UCSD-AML1 (cell line): Measurements from ENCODE around the gene GNG7.
"Not testable (repeated sequence)": the region's sequence is repeated elsewhere in the genome, so short reads cannot be mapped to it uniquely, and the experiment has no call there.

Source experiments
- DNase-seq: peaks from one replicate; lab custom pipeline; 2025; ENCODE audit not compliant: unreplicated experiment; lab: John Stamatoyannopoulos, UW

Gene GNG7

GRCh38 chr19:2606774-2607173 lies 95.7 kb downstream of the GNG7 start:
- DNase-seq = not testable (repeated sequence)

GRCh38 chr19:2605889-2606288 lies 96.6 kb downstream of the GNG7 start:
- DNase-seq = not testable (repeated sequence)

GRCh38 chr19:2604747-2605329 lies 97.7 kb downstream of the GNG7 start:
- DNase-seq = no peak

GRCh38 chr19:2603334-2603733 lies 99.2 kb downstream of the GNG7 start:
- DNase-seq = no peak

GRCh38 chr19:2602391-2603181 lies 99.9 kb downstream of the GNG7 start:
- no peak for DNase-seq

DNA sequence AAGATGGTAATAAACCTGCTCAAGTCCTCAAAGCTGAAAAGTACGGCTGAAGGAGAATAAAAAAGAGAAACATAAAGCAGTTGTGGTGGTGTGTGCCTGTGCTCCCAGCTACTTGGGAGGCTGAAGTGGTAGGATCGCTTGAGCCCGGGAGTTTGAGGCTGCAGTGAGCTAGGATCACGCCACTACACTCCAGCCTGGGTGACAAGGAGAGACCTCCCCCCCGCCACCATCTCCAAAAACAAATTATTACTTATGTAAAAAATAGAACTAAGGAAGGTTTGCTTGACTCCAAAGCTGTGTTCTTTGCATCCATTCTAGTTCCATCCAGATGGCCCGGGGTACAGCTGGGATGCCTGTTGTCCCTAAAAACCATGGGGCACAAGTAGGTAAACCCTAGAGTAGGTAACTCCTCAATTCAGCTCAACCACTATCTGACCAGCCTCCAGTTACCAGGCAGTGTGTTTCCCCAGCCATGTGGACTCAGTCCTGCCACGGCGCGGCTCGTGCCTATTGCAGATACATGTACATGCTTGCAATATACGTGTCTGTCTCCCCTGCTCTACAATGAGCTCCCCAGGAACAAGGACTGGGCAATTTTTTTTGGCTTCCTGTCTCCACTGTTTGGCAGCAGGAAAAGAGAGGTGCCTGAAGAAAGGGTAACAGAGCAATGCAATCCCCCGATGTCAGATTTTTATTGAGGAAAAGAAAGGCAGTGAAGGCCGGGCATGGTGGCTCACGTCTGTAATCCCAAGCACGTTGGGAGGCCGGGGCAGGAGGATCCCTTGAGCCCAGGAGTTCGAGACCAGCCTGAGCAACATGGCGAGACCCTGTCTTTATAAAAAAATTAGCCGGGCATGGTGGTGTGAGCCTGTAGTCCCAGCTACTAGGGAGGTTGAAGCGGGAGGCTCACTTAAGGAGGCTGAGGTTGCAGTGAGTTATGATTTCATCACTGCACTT lies 101.3 kb downstream of the GNG7 start:
- no peak for DNase-seq

GRCh38 chr19:2594319-2594718 lies 108.2 kb downstream of the GNG7 start:
- no peak for DNase-seq

GRCh38 chr19:2592824-2593223 lies 109.7 kb downstream of the GNG7 start:
- DNase-seq = no peak

DNA sequence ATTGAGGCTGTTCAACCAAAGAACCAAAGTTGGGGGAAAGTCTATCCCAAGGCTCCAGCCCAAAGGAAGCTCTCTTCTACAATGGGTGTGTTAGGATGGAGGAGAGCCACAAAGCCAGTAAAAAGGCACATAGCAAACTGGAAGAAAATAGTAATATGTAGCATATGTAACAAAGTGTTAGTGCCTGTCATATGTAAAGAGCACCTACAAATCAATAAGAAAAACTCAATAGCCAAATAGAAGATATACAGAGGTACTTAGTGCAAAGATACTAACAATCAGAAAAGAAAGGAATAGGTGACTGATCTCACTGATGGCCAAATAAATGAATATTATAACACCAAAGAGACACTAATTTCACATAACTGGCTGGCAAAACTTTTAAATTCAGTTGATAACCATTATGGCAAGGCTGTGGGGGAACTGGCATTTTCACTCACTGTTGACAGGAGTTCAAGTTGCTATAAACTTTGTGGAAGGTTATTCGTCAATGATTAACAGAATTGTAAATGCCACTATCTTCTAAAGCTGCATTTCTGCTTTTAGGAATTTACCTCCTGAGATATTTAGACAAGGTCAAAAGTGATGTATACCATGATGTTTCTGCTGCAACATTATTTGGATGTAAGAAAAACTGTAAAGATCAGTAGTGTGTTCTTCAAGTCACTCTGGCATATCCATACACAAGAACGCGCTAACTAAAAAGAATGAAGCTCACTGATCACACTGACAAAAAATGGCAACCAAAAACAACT lies 110.8 kb downstream of the GNG7 start:
- DNase-seq = no peak

DNA sequence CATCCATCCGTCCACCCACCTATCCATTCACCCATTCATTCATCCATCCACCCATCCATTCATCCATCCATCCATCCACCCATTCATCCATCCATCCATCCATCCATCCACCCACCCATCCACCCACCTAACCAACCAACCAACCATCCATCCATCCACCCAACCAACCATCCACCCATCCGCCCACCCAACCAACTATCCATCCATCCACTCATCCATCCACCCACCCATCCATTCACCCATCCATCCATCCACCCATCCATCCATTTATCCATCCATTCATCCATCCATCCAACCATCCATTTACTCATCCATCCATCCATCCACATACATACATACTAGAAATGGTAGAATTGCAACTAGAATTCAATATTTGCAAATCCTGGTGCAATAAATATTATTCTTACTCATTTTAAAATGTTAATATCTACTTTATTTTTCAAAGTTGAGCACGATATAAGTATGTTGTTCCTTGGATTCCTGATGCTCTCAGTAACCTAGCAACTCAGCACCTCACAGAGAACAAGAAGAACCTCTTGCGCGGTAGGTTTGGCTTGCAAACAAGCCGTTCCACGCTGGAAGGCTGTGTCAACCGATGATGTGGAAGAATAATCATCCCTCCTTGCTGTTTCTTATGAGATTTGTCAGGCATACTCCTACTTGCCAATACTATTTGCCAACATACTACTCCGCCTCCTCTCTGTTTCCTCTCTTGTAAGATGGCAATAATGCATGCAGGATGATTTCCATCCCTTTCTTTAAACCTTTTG lies 111.7 kb downstream of the GNG7 start:
- DNase-seq = no peak

DNA sequence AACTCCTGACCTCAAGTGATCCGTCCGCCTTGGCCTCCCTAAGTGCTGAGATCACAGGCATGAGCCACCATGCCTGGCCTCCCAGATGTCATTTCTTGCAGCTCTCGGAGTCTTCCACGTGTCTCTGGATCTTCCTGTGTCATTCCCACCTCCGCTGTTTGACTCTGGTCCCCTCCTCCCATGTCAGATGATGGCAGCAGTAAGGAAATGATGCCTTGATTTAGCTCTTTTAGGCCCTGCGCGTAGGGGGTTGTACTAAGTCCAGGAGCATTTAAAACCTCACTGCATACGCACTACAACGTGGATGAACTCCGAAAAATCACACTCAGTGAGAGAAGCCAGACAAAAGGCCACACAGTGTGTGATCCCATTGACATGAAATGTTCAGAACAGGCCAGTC lies 113.1 kb downstream of the GNG7 start:
- DNase-seq = no peak

GRCh38 chr19:2588081-2588777 lies 114.3 kb downstream of the GNG7 start:
- no peak for DNase-seq

DNA sequence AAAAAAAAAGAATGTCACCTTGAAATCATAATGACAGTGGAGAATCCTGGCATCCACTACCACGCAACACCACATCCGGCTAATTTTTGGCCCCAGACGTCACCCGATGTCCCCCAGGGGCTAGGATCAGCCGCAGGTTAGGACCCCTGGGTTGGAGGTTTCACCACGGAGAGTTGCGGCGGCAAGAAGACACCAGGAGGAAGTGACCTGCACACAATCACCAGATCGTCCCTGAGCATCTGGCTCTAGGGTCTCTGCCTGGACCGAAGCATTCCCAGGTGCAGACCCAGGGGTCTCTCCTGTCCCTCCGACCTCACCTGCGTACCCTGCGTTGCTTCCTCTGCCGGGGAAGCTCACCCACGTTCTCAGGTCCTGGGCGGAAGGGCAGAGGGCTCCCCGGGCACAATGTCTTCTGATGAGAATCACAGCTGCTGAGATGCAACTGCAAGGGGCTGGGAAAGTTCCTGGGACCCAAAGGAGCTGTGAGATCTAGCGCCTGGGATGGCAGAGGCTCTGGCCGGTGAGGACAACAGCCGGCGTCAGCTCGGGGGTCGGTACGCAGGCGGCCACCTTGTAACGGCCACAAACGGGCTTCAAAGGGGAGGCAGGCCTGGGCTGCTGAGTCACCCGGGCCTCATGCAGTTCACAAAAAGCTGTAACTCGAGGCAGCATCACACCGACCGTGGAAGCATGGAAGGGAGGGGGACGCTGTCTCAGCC lies 115.3 kb downstream of the GNG7 start:
- DNase-seq = no peak

DNA sequence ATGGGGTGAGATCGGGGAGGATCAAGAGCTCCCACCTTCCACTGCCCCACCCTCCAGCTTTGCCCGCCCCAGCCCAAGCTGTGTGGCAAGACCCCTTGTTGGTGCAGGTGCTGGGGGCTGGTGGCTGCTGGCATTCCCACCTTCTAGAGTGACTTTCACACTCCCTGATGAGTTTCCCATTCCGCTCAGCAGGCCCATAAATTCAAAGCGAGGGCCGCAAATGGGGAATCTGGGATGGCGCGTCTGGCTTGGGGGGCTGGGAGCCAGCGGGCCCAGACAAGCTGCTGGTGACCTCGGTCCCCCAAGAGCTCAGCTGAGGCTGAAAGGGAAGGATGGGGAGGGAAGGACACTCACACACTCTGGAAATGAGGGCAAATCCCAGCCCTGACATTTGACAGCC lies 116.3 kb downstream of the GNG7 start:
- no peak for DNase-seq

- DNase-seq = no peak
Observed at GRCh38 chr19:2584002-2584401, 118.5 kb downstream of the GNG7 start.

DNA sequence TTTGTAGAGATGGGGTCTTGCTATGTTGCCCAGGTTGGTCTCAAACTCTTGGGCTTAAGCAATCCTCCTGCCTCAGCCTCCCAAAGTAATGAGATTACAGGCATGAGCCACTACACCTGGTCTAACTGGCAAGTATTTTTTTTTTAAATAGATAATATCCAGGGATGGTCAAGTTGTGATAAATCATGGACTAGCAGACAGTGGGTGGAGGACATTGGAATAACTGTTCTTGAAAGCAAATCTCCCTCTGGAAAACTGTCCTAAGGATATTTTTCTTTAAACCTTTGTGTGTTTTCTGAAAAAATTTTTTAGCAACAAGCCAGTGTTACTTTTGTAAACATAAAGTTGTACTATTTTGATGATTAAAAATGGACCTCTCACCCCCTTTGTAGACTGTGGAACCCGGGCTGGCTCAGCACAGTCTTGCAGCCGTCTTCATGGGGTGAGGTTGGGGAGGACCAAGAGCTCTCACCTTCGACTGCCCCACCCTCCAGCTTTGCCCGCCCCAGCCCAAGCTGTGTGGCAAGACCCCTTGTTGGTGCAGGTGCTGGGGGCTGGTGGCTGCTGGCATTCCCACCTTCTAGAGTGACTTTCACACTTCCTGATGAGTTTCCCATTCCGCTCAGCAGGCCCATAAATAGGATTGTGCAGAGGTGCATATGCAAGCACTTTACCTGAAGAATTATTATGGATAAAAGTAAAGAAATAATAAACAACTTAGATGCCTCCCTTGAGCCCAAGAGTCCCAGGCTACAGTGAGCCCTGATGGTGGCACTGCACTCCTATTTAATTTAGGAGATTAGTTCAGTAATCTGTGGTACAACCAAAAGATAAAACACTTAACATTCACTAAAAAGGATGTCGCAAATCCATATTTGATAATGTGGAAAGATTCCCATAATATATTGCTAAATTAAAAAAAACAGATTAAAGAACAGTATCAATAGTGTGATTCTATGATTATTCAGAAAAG lies 119.2 kb downstream of the GNG7 start:
- DNase-seq = no peak

- DNase-seq = not testable (repeated sequence)
Observed at GRCh38 chr19:2580396-2580795, 122.1 kb downstream of the GNG7 start.
